Fibroblast of the aortic adventitia (primary cell): ENCODE results near the gene SHANK2. TPM values are rescaled to one million over a fixed set of nuclear protein-coding genes. Genes with fewer than 3 reads are reported as not detected.

Experiments
- DNase-seq: peaks from one replicate; pipeline ENCODE4 v3.0.0-alpha.2; 2010; ENCODE audit warnings: low read depth
- H3K4me3 ChIP-seq: 2 replicates; pipeline ENCODE4 v1.5.1; 2011; ENCODE audit warnings: low read depth, mild to moderate bottlenecking, control low read depth, low read length, moderate library complexity
- CTCF ChIP-seq: IDR thresholded peaks from 2 replicates; pipeline ENCODE4 v1.5.1; 2011; ENCODE audit warnings: mild to moderate bottlenecking, low read length, control low read depth, inconsistent platforms; ENCODE audit not compliant: insufficient read depth
- total RNA-seq: library from RNA; depleted of rRNA; stranded (reverse); fragments of >200 nt; gene quantifications from 2 replicates; pipeline ENCODE4 v1.2.3, GENCODE V29; 2012; ENCODE audit warnings: low replicate concordance

The SHANK2 gene
- total RNA-seq, 1 donor, result 4.9 TPM

- no peak overlapping the region for H3K4me3 ChIP-seq
- TF ChIP-seq CTCF, result no peak
- DNase-seq, result no peak
Observed at GRCh38 chr11:71221821-71222220, 30.6 kb downstream of the SHANK2 start.

- DNase-seq, result no peak
- no peak overlapping the region for H3K4me3 ChIP-seq
- no peak for TF ChIP-seq CTCF
Observed at GRCh38 chr11:71221201-71221600, 31.2 kb downstream of the SHANK2 start.

- no peak for DNase-seq
- TF ChIP-seq CTCF, result no peak
- H3K4me3 ChIP-seq, result no peak overlapping the region
Observed at GRCh38 chr11:71218789-71219499, 33.4 kb downstream of the SHANK2 start.

DNA sequence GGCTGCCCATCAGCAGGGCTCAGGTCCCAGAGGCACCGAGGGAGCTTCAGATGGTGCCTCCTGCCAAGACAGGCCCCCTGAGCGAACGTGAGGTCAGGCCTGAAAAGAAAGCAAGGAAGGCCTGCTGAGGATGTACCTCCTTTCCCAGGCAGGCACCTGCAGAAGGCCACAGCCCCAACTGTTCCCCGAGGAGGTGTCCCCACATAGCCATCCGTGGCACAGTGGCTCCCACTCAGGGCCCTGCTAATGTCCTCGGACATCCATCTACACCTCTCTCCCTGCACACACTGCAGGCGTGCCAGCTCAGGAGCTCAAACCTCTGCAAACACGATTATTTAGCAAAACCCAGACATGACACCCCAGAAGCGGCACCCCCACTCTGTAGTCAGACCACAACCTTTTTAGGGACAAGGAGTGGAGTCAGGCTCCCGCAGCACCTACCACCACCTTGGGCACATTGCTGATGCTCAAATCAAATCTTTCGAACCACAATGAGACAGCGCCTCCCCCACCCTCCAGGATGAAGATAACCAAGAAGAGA, 36.9 kb downstream of the SHANK2 start:
- no peak overlapping the region for H3K4me3 ChIP-seq
- no peak for DNase-seq
- TF ChIP-seq CTCF, result no peak

- TF ChIP-seq CTCF, result no peak
- no peak overlapping the region for H3K4me3 ChIP-seq
- DNase-seq, result no peak
Observed at GRCh38 chr11:71214553-71215424, 37.6 kb downstream of the SHANK2 start.

GRCh38 chr11:71213696-71214552, 38.5 kb downstream of the SHANK2 start:
- H3K4me3 ChIP-seq, result no peak overlapping the region
- DNase-seq, result no peak
- no peak for TF ChIP-seq CTCF
